ENCODE measurements around the gene SUPT3H.

GRCh38 chr6:44833248-44833647 lies 544.5 kb downstream of the SUPT3H start:
- TF ChIP-seq CTCF (IDR thresholded peaks at IDR 0.05) (no peak), POLR2A (IDR thresholded peaks at IDR 0.05) (no peak)

Measured in breast epithelium (tissue), 3 donors.